NCI-H2029 treated with DMSO at 0.1 percent for 48 hours (cell line): ENCODE measurements around the gene COL4A4.
"Not testable (repeated sequence)": the region's sequence is repeated elsewhere in the genome, so short reads cannot be mapped to it uniquely, and the experiment has no call there.

Experiments used
- DNase-seq: peaks from one replicate; lab custom pipeline; 2025; lab: John Stamatoyannopoulos, UW

COL4A4 gene

GRCh38 chr2:227115761-227116160, 48.2 kb downstream of the COL4A4 start:
- peak; percentile 5 for DNase-seq

- peak; percentile 9 for DNase-seq
Observed at GRCh38 chr2:227106845-227107759, 56.9 kb downstream of the COL4A4 start.

DNA sequence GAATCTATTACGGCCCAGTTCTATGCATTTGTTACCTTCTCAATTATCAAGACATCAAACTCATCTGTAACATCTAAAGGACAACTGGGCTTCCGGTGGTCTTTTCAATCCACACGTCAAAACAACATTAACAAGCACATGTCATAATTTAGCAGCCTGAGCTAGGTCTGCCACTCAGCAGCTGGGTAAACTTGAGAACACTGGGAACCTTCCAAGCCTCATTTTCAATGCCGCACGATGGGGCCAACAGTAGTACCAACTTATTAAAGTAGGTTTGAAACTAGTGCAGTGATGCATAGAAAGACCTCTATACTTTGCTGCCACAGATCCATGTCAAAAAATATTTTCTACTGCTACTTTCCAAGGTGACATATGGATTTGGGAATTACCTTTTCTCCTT, 60.4 kb downstream of the COL4A4 start:
- DNase-seq: no peak

DNA sequence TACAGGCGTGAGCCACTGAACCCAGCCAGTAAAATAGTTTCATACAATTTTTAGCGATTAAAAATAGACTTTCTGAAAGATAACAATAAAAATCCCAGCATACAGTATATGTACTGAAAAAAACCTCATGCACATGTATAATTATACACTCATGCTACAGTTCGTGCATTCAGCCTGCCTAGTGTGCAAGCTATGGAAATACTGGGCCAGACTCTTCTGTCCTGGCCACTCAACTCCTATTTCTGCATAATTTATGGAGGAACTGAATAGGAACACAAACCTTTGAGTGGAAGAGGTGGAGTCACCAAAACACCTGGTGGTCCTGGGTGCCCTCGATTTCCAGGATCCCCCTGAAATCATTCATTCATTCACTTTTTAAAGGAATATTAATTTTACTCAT, 64.7 kb downstream of the COL4A4 start:
- no peak for DNase-seq

DNA sequence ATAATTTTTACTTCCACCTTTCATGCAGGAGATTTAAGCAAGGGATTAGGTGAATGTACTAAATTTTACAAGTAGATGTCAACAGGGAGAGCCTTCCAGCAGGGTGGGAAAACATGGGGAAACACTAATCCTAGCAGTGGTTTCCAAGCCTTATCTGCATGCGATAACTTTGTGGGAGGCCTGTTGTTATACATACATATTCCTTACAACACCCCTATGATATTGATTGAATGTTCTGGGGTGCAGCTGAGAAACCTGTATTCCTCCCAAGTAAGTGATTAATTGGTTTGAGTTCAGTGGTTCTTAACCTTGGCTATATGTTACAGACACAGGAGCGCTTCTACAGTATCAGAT, 65.9 kb downstream of the COL4A4 start:
- DNase-seq: no peak

GRCh38 chr2:227097495-227098161, 66.4 kb downstream of the COL4A4 start:
- DNase-seq: no peak

DNA sequence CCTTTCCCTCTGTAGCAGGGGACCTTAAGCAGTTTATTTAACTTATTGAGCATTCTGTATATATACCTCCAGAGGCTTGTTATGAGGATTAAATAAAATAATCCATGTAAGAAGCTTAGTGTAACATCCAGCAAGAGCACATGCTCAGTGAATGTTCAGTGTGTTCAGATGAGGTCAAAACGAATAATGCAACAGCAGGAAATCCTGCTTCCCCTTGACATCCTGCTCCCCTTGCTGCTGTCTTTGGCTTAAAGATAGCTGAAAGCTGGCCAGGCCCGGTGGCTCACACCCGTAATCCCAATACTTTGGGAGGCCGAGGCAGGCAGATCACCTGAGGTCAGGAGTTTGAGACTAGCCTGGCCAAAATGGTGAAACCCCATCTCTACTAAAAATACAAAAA, 68.7 kb downstream of the COL4A4 start:
- DNase-seq: no peak

DNA sequence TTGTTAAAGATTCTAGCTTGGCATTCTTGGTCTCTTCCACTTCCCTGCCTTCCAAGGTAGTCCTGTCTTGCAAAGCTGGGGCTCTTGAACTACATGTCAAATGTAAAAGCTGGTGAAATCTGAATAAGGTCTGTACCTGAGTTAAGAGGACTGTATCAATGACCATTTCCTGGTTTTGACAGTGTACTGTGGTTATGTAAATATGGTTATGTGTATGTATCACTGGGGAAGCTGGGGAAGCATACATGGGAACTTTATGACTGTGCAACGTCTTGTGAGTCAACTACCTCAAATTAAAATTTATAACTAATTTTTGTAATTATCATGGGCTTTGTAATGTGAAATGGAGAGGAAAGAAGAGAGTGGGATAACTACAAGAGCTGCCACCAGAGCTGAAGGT, 81.7 kb downstream of the COL4A4 start:
- DNase-seq: no peak

DNA sequence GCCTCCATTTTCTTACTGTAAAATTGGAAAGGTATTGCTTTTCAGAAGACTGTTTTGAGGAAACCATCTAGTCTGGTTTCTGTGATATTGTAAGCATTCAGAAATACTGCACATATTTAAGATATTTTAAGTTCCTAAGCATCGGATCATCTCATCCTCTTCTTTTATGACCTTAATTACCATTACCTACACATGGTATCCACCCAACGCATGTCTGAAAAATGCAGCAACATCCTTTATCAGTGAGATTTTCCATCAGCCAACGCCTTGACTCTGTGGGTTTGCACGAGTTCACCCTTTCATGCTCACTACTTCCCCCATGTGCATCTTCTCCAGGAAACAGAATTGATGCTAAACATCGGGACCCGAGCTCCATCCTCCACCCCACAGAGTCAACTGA, 84.3 kb downstream of the COL4A4 start:
- DNase-seq: no peak

DNA sequence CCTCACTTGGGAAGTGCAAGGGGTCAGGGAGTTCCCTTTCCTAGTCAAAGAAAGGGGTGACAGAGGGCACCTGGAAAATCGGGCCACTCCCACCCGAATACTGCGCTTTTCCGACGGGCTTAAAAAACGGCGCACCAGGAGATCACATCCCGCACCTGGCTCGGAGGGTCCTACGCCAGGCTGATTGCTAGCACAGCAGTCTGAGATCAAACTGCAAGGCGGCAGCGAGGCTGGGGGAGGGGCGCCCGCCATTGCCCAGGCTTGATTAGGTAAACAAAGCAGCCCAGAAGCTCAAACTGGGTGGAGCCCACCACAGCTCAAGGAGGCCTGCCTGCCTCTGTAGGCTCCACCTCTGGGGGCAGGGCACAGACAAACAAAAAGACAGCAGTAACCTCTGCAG, 98.9 kb downstream of the COL4A4 start:
- DNase-seq: not testable (repeated sequence)

DNA sequence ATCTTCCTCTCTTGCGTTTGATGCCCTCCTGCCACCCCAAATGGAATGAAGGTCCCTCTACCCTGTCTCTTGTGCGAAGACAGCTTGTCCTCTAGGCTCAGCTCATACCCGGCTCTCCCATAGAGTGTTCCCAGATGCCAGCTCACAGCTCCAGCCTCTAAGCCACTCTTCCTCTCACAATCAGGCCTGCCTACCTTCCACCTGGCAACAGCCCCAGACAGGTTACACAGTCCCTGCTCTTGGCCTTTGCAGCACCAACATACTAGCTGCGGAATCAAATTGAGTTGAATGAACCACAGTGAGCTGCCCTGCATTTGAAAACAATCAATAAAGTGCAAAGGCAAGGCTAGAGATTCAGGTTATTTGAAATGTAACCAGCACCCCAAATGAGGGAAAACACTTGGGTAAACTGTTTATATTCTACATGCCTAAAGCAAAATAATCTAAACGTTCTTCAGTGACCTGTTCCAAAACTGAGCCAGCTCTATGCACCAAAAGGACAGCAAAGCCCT, 105.1 kb downstream of the COL4A4 start:
- no peak for DNase-seq

- no peak for DNase-seq
Observed at GRCh38 chr2:227057743-227058447, 106.1 kb downstream of the COL4A4 start.

- no peak for DNase-seq
Observed at GRCh38 chr2:227057060-227057459, 106.9 kb downstream of the COL4A4 start.

- DNase-seq: no peak
Observed at GRCh38 chr2:227054006-227054405, 110.0 kb downstream of the COL4A4 start.

DNA sequence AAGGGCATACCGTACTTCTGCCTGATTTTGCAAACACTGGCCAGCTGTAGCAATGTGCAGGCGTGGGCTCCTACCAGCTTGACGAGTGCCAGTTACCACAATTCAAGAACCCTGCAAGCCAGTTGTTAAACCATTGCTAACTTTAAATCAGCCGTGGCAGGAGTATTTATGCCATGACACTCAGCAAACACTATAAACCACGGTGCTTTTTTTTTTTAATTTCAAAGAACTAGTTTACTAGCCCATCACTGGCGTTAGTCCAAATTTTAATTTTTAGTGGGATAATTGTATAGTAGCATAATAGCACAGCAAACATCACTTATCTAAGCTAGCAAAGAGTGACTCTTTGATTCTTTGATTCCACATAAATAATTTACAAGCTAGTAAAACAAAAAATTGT, 111.1 kb downstream of the COL4A4 start:
- DNase-seq: peak; percentile 51

GRCh38 chr2:227043981-227044380, 120.0 kb downstream of the COL4A4 start:
- no peak for DNase-seq

DNA sequence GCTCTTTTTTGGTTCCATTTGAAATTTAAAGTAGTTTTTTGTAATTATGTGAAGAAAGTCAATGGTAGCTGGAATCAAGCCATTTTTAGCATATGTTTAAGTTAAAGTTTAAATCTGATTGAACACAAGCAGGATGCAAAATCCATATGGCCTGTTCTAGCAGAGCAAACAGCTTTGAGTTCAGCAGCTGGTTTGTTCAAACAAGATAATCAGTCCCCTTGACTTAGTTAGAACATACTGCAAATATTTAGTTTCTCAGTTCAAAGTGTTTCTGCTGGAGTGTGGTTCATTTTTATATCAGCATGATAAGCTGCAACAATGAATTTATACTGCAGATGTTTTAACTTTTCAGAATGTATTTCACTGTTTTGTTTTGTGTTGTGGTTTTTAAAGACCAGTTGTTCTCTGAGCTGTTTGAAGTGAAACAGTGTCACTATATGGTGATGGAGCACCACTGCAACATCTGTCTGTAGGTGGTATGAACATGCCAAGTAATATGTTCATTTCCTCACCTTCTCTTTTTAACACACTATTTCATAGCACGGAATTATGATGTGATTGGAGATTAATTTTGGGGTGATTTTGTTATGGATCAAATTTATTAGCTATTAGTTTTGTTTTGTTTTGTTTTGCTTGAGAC, 125.3 kb downstream of the COL4A4 start:
- DNase-seq: no peak

DNA sequence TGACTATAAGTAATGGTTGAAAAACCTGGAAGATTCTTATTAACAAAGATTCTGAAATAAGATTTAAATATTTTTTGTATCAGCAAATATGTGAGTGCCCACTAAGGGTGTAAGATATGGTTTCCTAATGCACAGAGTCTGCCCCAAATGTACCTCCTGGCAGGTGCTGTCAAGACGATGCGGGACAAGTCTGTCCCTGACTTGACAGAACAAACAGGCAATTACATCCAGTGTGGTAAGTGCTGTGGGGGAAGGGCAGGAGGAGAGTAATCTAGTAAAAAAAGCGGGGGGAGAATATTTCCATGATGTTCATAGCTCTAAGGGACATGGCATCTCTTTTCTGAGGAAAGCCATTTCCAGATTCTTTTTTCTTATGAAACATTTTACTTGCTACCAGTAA, 127.5 kb downstream of the COL4A4 start:
- no peak for DNase-seq

- DNase-seq: no peak
Observed at GRCh38 chr2:227035711-227036367, 128.2 kb downstream of the COL4A4 start.

DNA sequence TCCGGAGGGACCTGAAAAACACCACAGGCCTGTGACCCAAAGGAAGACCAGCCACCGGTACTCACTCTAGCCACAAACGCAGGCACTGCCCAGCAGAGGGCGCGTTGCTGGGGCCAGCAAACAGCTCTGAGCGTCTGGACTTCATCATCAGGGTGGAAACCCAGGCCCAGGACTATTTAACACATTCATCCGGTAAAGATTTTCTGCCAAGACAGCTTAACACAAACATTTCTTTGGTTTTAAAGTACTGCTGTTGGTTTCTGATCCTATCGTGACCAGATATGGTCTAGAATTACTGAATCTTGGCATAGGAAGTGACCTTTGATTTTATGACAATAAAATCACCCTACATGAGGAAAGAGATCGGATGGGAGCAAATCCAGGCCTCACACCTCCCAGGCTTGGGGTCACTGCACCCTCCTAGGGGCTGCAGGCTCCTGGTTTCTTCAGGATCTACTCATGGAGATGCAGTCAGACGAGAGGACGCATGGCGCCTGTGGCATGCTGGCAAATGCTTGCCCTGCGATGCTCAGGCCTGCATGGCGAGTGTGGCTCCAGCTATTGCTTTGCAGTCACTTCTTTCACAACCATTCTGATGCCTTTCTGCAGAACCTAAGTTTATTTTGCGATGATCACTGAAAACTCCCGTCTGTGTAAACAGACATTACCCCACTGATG, 130.4 kb downstream of the COL4A4 start:
- DNase-seq: no peak

DNA sequence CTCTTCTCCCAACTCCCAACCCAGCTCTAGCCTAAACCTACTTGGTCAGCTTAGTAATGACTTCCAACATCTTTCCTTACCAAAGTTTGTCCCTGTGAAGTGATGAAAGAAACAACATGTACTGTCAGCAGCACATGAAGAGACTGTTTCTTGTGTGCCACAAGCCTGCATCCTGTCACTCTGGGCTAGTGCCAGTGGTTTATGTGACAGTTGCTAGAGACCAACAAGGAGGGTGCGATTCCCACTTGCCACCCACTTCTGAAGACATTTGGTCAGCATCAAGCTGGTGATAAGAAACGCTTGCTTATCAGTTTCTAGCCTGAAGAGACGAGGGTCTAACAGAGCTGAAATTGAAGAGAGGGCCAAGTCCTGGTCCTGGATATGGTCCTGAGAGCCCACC, 132.6 kb downstream of the COL4A4 start:
- DNase-seq: no peak
